Endothelial cell of umbilical vein (primary cell): Measurements from ENCODE around the gene ZFYVE9.

Experiments
- CTCF ChIP-seq, 2 donors: IDR thresholded peaks; 1 replicate in 1 of 2; 2 replicates in 1 of 2; pipeline ENCODE4 v1.5.1; 2011; ENCODE audit warnings: low read length in 2 of 2, mild to moderate bottlenecking in 2 of 2, moderate library complexity in 2 of 2, control low read depth in 1 of 2, inconsistent platforms in 1 of 2, low read depth in 1 of 2; ENCODE audit not compliant: insufficient read depth in 1 of 2; ENCODE audit errors: extremely low read depth in 1 of 2
- EZH2 ChIP-seq: IDR thresholded peaks from 2 replicates; pipeline ENCODE4 v1.6.1; 2012; ENCODE audit warnings: borderline replicate concordance, low read depth, mild to moderate bottlenecking, moderate library complexity, low read length, inconsistent platforms; ENCODE audit not compliant: severe bottlenecking
- POLR2AphosphoS5 ChIP-seq: IDR thresholded peaks from 2 replicates; pipeline ENCODE4 v1.6.1; 2012; ENCODE audit warnings: low read depth, mild to moderate bottlenecking, control low read depth, low read length, moderate library complexity; ENCODE audit not compliant: insufficient read depth

DNA sequence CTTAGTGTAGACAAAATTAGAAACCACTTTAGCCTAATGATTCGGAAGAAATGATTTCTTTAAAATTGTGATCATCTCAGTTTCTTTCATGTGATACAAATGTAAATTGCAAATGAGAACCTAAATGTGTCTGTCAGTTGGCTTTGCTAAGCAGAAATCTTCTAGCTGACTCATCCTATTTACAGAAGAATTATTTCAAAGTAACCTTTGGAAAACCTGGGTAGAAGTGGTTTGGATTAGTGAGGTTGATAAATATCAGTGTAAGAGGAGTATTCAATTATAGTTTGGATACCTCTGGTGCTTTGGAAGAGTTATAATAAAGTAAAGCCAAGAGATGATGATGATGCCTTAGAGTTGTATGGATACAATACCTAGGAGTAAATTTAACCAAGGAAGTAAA is 186.7 kb downstream of the ZFYVE9 start:
- TF ChIP-seq CTCF (IDR thresholded peaks at IDR 0.05; ENCODE audit: extremely low read depth in 1 of 2, insufficient read depth in 1 of 2, low read depth in 1 of 2, low read length in 2 of 2): no peak
- no peak for TF ChIP-seq EZH2
- no peak for TF ChIP-seq POLR2AphosphoS5
